Measurements from ENCODE around the gene FTO. TPM values are rescaled to one million over a fixed set of nuclear protein-coding genes. Genes with fewer than 3 reads are reported as not detected.

Gene FTO
- total and polyA plus RNA-seq, 2 of the 13 experiments (the other 11 are each of a cell fraction or from before 2014, with no cell fraction given), result 41.6 to 55.8 TPM

DNA sequence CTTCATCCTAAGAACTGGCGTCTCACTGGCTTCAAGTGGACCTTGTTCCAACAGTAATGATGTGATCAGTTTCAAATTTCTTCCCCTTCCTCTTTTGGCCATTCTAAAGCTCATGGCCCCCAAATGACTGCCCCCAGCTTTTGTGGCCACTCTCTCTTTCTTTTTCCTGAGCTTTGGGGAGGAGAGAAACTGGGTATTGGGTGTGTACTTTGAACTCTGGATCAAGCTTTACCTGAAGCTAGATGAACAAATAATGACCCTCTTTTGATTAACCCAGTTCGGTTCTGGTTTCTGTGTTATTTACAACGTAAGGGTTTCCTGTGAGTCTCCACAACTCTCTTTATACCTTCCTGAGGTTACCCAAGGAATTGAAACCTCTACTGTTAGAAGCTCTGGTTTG, 132.7 kb downstream of the FTO start (continued):
- TF ChIP-seq, protein P1, sequence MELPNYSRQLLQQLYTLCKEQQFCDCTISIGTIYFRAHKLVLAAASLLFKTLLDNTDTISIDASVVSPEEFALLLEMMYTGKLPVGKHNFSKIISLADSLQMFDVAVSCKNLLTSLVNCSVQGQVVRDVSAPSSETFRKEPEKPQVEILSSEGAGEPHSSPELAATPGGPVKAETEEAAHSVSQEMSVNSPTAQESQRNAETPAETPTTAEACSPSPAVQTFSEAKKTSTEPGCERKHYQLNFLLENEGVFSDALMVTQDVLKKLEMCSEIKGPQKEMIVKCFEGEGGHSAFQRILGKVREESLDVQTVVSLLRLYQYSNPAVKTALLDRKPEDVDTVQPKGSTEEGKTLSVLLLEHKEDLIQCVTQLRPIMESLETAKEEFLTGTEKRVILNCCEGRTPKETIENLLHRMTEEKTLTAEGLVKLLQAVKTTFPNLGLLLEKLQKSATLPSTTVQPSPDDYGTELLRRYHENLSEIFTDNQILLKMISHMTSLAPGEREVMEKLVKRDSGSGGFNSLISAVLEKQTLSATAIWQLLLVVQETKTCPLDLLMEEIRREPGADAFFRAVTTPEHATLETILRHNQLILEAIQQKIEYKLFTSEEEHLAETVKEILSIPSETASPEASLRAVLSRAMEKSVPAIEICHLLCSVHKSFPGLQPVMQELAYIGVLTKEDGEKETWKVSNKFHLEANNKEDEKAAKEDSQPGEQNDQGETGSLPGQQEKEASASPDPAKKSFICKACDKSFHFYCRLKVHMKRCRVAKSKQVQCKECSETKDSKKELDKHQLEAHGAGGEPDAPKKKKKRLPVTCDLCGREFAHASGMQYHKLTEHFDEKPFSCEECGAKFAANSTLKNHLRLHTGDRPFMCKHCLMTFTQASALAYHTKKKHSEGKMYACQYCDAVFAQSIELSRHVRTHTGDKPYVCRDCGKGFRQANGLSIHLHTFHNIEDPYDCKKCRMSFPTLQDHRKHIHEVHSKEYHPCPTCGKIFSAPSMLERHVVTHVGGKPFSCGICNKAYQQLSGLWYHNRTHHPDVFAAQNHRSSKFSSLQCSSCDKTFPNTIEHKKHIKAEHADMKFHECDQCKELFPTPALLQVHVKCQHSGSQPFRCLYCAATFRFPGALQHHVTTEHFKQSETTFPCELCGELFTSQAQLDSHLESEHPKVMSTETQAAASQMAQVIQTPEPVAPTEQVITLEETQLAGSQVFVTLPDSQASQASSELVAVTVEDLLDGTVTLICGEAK (IDR thresholded peaks at IDR 0.05), result no peak
- TF ChIP-seq, protein P1 (CRISPR knock-in tag; IDR thresholded peaks at IDR 0.05), result no peak

DNA sequence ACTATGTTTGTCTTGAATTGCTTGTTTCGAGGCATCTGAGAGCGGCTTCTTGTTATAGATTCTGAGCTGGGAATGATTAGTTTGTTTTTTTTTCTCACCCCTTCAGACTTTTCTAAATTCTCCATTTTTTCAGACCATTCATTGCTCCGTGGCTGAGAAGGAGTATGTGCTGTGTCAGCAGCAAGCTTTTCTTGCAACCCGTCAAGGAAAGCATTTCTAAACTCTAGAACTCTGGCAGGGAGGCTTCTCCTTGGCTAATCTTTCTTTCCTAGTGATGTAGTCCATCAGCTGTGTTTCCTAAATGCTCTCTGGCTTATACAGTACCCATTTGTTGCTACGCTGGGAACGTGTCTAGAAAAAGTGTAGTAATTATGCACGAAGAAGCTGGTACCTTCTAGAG, 133.5 kb downstream of the FTO start:
- ChIA-PET CTCF (ENCODE audit: low intra/inter-chr PET ratio, low total read pairs) (no interaction called here), POLR2A (no interaction called here)
- intact Hi-C loops (cut with micrococcal nuclease; ENCODE audit: unreplicated experiment) (no loop called here), in situ Hi-C loops (cut with HindIII; ENCODE audit: extremely low pct_ligation_motif_present, low pct_unique_long_range_greater_than_20kb) (no loop called here)
- no peak for ATAC-seq
- no peak overlapping the region for H3K4me3 ChIP-seq (replicated peaks in 1 of 3; ENCODE audit: insufficient read depth in 1 of 3, low read depth in 2 of 3, low read length in 3 of 3)
- no peaks in the 10 kb centered on the region for H3K9me3 ChIP-seq (ENCODE audit: low read length)
- no peaks in the 10 kb centered on the region for H4K20me1 ChIP-seq (ENCODE audit: insufficient read depth, low read length)
- 98% methylated on average over 7 of the region's 7 CpGs for WGBS (ENCODE audit: low lambda C conversion rate)
- no TSS peak for BruUV-seq (replicated peaks)
- H3K4me2 ChIP-seq (ENCODE audit: low read depth, low read length), result no peak overlapping the region
- DNase-seq (ENCODE audit: low spot score), result no peak
- peaks cover 16% of the 10 kb centered on the region for H3K4me1 ChIP-seq (ENCODE audit: insufficient read depth, low read length)
- H3K27me3 ChIP-seq (ENCODE audit: control insufficient read depth in 1 of 2, insufficient read depth in 2 of 2, low read length in 2 of 2), result no peaks in the 10 kb centered on the region
- peaks cover 0 to 2% of the 10 kb centered on the region in 2 experiments; a peak in 4 of 5 replicates for H3K36me3 ChIP-seq (replicated peaks in 1 of 2; ENCODE audit: control insufficient read depth in 1 of 2, insufficient read depth in 2 of 2, low read length in 2 of 2)
- TF ChIP-seq ZC3H13 (CRISPR knock-in tag; IDR thresholded peaks at IDR 0.05) (no peak), MAFK (conservative IDR thresholded peaks at IDR 0.05 in 1 of 2, IDR thresholded peaks at IDR 0.05 in 1 of 2; ENCODE audit: low read length in 2 of 2) (peak; percentile 68 to 79), MAFF (IDR thresholded peaks at IDR 0.05; ENCODE audit: low read depth, low read length) (peak; percentile 75)
- H3K27ac ChIP-seq (ENCODE audit: extremely low read length, insufficient read depth, low read length), result no peak overlapping the region
- no peak overlapping the region for H3K9ac ChIP-seq (ENCODE audit: insufficient read depth, low read depth, low read length)
- no peaks in the 10 kb centered on the region for H3K79me2 ChIP-seq (ENCODE audit: insufficient read depth, low read length)
- no peak for FAIRE-seq
- H2AFZ ChIP-seq (ENCODE audit: low read length), result no peak overlapping the region
